HG02885 (cell line): ENCODE results near the gene FUNDC2.
"Not testable (repeated sequence)": the region's sequence is repeated elsewhere in the genome, so short reads cannot be mapped to it uniquely, and the experiment has no call there.

Experiments used
- ATAC-seq: cut with Tn5 transposase; IDR thresholded peaks from one replicate; pipeline ENCODE4 v1.9.1; 2021; ENCODE audit warnings: mild to moderate bottlenecking; ENCODE audit not compliant: unreplicated experiment, poor library complexity

The FUNDC2 gene

GRCh38 chrX:155026727-155027508 lies at the start of gene FUNDC2:
FUNDC2 (plus strand) TSS chrX:155026844; CDS start chrX:155026939, 95 bp downstream.
- ATAC-seq, result peak; percentile 87

DNA sequence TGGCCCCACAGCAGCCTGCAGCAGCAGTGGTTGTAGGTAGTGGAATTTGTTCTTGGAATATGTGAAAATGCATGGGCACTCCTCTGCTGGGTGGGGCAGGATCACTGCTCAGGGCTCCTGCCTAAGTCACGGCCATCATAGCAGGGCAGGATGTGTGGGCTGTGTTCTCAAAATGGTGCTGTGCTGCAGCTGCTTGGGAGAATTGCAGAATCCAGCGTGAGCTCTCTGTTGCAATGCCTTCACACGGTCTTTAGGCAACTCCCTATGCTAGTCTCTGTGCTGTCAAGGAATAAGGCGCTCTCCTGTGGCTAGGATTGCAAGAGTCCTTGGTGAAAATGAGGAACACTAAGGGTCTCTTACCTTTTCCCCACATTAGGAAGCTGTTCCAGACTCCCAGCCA lies 47.0 kb upstream of the FUNDC2 start:
- ATAC-seq, result no peak

DNA sequence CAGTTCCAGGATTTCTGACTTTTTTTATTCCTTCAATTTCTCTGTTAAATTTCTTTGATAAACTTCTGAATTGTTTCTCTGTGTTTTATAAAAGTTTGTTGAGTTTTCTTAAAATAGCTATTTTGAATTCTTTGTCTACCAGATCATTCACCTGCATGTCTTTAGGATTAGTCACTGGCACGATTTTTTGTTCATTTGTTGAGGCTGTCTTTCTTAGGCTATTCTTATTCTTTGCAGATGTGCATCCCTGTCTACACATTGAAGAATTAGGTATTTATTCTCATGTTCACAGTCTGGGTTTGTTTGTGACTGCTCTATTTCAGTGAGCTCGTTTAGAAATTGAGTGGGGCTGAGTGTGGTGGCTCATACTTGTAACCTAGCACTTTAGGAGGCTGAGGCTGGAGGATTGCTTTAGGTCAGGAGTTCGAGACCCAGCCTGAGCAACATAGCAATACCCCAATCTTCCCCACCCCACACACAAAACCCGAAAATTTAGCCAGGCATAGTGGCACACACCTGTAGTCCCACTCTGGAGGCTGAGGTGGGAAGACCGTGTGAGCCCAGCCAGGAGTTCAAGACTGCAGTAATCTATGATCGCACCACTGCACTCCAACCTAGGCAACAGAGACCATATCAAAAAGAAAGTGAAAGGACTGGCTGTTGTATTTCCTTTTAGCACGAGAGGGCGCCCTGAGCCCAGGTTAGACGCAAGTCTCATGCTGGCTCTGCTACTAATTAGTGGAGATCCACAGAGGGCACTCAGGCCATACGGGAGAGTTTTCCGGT lies 46.1 kb upstream of the FUNDC2 start:
- ATAC-seq, result peak; percentile 97

- ATAC-seq, result peak; percentile 26
These were observed 45.6 kb upstream of the FUNDC2 start for GRCh38 chrX:154981116-154981411.

DNA sequence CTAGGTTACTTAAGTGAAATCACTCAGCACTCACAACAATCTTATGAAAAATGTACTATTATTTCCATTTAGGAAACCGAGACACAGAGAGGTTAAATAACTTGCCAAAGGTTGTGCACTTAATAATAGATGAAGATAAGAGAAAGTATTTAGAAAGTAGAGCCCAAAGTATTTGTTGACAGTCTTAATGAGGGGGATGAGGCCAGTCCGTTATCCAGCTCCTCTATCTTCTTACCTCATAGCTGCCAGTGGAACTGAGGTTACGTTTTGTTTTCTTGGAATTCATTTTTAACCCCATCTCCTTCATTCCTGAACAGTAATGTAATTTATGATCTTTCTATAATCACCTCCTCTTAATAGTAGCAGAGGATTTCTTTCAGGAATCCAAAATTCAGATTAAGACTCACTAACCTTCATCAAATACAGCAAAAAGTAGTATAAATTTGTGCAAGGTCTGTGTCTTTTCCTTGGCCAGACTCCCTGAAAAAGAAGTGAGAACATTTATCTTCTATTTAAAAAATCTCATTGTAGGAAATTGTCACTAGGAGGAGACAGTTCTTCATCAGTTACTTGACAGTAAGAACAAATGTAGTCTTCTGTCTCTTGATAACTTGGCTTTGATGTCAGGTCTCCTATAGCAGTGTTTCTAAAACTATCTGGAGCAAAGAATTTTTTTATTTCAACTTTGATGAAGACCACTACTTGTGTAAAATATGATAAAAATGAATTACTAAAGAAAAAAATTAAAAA lies 39.6 kb upstream of the FUNDC2 start:
- ATAC-seq, result no peak

- ATAC-seq, result no peak
These were observed 38.7 kb upstream of the FUNDC2 start for GRCh38 chrX:154987940-154988339.

DNA sequence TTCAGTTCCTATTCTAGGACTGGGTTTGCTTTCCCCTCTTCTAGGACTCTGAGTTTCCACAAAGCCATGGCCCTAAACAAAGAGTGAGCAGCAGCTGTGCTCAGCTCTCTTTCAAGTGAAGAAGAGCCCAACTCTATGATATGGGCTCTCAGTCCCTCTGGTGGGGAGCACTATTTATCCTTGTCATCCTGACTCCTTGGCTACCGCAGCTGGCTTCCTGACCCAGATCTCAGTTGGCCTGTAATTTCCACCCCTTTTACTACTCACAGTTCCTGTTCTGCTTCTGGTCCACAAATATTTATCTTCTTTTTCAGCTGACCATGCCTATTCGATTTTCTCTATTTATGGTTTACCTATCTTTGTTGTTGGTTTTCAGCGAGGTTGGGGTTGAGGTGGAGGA lies 37.9 kb upstream of the FUNDC2 start:
- no peak for ATAC-seq

DNA sequence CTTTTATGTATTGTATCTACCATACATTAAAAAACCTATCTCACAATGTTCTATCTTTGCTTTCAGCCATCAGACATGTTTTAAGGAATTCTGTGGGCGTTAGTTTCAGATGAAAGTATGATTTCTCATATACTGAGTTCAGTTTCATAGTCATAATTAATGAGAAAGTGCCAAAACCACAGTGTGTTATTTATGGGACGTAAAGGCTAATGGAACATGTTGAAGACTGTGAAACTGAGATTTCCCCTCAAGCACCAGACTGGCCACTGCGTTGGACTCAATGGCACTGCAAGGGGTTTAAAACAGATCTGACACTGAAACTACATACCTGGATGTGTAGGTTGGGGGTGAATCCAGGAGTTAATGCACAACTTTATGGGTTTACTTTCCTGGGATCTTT lies 36.1 kb upstream of the FUNDC2 start:
- ATAC-seq, result peak; percentile 73

GRCh38 chrX:154991039-154991438 lies 35.6 kb upstream of the FUNDC2 start:
- ATAC-seq, result peak; percentile 54

GRCh38 chrX:154991476-154991875 lies 35.2 kb upstream of the FUNDC2 start:
- ATAC-seq, result no peak

DNA sequence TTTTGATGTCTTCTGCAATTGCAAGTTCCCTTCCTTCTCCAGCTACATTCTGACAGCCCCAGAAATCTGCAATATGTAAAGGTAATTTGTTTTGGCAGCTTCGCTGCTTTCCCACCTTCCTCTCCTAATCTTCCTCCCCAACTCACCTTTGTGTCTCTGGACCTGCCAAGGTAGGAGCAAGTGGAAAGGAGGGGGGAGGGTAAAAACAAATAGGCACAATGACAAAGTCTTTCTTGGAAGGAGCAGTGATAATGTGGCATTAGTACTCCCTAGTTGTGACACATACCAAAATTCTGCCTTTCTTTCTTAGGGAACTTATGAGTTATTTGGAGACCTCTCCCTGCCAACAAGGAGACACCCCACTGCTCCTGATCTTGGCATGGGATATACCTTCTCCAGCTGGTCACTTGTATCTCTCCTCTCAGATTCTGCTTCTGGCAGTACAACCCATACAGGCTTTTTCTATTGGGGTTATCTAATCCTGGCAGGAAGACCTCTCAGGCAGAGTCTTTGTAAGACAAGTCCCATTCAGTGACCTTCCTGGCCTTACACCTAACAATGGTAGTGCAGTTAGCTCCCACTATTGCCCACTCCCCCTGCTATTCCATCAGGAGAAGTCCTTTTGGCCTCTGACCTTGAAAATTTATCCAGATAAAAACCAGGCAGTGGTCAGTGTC lies 28.3 kb upstream of the FUNDC2 start:
- ATAC-seq, result no peak

GRCh38 chrX:155000841-155001240 lies 25.8 kb upstream of the FUNDC2 start:
- ATAC-seq, result no peak

DNA sequence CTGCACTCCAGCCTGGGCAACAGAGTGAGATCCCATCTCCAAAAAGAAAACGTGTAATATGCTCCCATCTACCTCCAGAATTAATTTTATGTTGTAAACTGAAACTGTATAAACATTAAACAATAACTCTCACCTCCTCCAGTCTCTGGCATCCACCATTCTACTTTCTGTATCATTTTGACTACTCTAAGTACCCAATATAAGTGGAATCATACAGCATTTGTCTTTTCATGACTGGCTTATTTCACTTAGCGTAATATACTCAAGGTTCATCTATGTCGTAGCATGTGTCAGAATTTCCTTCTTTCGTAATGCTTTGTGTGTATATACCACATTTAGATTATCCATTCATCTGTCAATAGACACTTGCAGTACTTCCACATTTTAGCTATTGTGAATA lies 24.8 kb upstream of the FUNDC2 start:
- ATAC-seq, result no peak

GRCh38 chrX:155005190-155005589 lies 21.5 kb upstream of the FUNDC2 start:
- no peak for ATAC-seq

- ATAC-seq, result not testable (repeated sequence)
These were observed 20.3 kb upstream of the FUNDC2 start for GRCh38 chrX:155006379-155006778.

GRCh38 chrX:155006913-155007671 lies 19.6 kb upstream of the FUNDC2 start:
- not testable (repeated sequence) for ATAC-seq

- ATAC-seq, result not testable (repeated sequence)
These were observed 18.1 kb upstream of the FUNDC2 start for GRCh38 chrX:155008578-155008977.

DNA sequence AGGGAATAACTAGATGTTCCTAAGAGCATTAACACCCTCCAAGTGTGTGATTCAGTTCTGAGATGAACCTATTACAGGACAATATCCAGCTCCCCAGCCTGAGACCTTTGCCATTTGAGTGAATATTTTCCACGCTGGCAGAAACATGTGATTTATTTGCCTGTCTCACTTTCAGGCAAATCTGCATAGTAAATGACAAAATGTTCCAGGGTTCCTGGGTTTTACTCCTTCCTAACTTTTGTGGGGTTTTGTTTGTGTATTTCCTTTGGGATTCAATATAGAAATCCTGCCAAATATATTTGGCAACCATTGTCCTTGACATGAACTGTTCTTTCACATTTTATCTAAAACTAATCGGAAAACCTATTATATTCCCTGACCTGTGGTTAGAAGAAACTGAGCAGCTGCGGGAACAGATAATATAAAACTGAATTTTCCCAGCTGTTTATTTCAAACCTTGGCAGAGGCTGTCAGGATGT lies 16.6 kb upstream of the FUNDC2 start:
- ATAC-seq, result no peak

DNA sequence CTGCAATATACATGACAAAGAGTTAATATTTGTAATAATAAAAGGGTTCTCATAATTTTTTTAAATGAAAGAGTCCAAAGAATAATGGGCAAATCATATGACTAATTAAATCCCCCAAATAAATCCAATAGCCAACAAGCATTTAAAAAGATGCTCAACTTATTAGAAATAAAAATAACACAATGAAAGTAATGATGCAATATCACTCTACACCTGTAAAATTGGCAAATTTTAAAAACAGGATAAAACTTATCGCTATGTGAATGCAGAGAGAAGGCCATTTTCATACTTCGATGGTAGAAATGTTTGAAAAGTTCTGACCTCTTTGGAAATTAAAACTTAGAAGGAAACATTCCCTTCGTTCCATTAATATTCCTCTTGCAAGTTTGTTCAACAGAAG lies 6.1 kb upstream of the FUNDC2 start:
- no peak for ATAC-seq

- ATAC-seq, result no peak
These were observed 4.1 kb upstream of the FUNDC2 start, which contains the start of gene F8 for GRCh38 chrX:155022585-155022984. F8 (minus strand) TSS chrX:155022723; CDS start chrX:155022552, 171 bp downstream.
